ENCODE measurements around the gene VWCE. TPM values are rescaled to one million over a fixed set of nuclear protein-coding genes. Genes with fewer than 3 reads are reported as not detected.

Gene VWCE
- total and polyA plus RNA-seq, 7 donors: 0.23 to 1.4 (median 0.84) TPM

DNA sequence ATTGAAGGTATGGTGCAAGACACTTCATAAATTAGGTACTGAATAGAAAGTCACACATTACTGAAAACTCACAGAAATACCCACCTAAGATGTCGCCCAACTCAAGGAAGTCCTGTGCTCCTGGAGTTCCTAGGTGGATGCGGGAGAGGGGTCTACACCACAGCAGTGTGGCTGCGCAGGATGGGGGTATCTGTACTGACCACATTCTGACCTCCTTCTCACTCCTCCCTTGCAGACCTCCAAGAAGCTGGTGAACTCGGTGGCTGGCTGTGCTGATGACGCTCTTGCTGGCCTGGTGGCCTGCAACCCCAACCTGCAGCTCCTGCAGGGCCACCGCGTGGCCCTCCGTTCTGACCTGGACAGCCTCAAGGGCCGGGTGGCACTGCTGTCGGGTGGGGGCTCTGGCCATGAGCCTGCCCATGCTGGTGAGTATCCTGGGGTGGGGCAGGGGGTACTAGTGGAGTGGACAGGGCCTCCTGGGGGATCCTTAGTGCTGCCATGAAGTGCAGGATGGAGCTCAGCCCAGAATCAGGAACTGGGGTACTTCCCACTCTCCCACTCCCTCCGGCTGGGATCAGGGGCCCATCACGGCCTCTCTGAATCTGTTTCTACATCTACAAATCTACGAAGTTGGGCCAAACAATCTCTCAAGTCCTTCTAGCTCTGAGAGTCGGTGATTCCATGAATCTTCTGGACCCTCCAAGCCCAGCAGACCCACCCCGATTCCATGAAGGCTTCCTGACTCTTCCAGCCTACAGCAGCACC is 42.8 kb upstream of the VWCE start:
- TF ChIP-seq, protein P1, sequence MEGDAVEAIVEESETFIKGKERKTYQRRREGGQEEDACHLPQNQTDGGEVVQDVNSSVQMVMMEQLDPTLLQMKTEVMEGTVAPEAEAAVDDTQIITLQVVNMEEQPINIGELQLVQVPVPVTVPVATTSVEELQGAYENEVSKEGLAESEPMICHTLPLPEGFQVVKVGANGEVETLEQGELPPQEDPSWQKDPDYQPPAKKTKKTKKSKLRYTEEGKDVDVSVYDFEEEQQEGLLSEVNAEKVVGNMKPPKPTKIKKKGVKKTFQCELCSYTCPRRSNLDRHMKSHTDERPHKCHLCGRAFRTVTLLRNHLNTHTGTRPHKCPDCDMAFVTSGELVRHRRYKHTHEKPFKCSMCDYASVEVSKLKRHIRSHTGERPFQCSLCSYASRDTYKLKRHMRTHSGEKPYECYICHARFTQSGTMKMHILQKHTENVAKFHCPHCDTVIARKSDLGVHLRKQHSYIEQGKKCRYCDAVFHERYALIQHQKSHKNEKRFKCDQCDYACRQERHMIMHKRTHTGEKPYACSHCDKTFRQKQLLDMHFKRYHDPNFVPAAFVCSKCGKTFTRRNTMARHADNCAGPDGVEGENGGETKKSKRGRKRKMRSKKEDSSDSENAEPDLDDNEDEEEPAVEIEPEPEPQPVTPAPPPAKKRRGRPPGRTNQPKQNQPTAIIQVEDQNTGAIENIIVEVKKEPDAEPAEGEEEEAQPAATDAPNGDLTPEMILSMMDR (IDR thresholded peaks at IDR 0.05): no peak
- Histone ChIP-seq H3K36me3 (ENCODE audit: insufficient read depth in 1 of 2, low read depth in 1 of 2) (peaks cover 0 to 27% of the 10 kb centered on the region in 2 donors), H3K27ac (no peak overlapping the region), H3K27me3 (ENCODE audit: insufficient read depth in 3 of 3, low read length in 2 of 3) (no peaks in the 10 kb centered on the region), H3K9me3 (no peaks in the 10 kb centered on the region), H3K4me3 (no peak overlapping the region), H3K4me1 (peaks cover 11% of the 10 kb centered on the region)
- intact Hi-C loops (cut with DNase I): loop anchor here in 1 of 2 donors (2.0 kb wide), 1 partner anchor 47 kb away; no protein-coding TSS in a partner anchor
- DNase-seq (no peak), ATAC-seq (no peak)
- 92 to 95% (median 93%) methylated on average over 15 of the region's 15 CpGs for WGBS, 3 donors

DNA sequence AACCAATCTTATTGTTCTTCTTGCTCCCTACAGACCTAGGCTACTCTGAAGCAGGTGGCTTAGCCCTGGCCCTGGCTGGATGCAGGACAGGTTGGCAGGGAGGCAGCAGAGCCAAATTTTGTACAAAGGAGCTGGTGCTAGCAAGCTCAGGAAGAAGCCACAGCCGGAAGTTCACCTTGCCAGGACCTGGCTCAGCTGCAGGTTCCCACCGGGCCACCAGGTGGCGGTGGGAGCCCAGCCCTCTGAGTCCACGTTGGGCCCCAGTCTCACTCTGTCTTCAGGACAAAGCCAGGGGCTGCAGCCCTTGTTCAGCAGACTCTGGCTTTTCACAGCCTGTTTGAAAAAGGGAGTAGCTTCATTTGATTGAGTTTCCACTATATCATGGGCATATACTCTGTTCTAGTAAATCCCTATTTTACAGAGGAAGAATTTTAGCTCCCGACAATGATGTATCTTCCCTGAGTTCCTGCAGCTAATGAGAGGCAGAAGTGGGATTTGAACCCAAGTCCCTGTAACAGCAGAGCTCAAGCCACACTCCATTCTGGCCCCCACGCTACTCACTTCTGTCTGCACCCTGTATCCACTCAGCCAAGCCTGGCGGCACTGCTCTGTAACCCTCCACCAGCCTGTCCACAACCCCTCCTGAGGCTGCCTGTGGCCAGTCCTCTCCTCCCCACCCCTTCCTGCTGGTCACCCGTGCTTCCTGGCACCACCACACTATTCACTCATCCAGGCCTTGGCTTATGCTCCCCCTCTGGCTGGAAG is 41.2 kb upstream of the VWCE start:
- TF ChIP-seq, protein P1 (IDR thresholded peaks at IDR 0.05): peak; percentile 98
- Histone ChIP-seq H3K9me3 (no peaks in the 10 kb centered on the region), H3K4me1 (peaks cover 17% of the 10 kb centered on the region), H3K4me3 (no peak overlapping the region), H3K27me3 (ENCODE audit: insufficient read depth in 3 of 3, low read length in 2 of 3) (no peaks in the 10 kb centered on the region), H3K36me3 (ENCODE audit: insufficient read depth in 1 of 2, low read depth in 1 of 2) (peaks cover 0 to 14% of the 10 kb centered on the region in 2 donors), H3K27ac (peak overlapping the region; percentile 48)
- ATAC-seq (peak; percentile 70 to 76 (median 74)), DNase-seq (peak; percentile 77 to 90)
- intact Hi-C loops (cut with DNase I): loop anchor here (1.0 to 2.0 kb wide), 2 partner anchors 48 to 49 kb away; no protein-coding TSS in a partner anchor
- 31 to 32% (median 31%) methylated on average over 8 of the region's 8 CpGs for WGBS, 3 donors

DNA sequence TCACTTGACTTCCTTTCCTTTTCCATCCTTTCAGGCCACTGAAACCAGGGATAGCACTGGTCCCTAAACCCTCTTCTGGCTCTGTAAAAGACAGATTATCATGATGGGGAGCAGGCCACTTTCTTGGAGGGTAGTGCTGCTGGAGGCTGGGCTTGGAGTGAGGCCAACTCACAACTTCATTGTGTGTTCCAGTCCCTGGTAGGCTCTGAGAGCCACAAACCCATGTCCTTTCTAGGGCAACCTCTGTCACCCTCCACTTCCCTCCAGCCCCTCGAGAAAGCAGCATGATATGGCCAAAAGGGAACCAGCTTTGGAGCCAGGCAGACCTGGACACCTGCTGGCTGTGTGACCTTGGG is 40.2 kb upstream of the VWCE start:
- TF ChIP-seq, protein P1 (IDR thresholded peaks at IDR 0.05): no peak
- Histone ChIP-seq H3K27ac (no peak overlapping the region), H3K4me1 (peaks cover 21% of the 10 kb centered on the region), H3K36me3 (ENCODE audit: insufficient read depth in 1 of 2, low read depth in 1 of 2) (peaks cover 0 to 15% of the 10 kb centered on the region in 2 donors), H3K27me3 (ENCODE audit: insufficient read depth in 3 of 3, low read length in 2 of 3) (no peaks in the 10 kb centered on the region), H3K4me3 (no peak overlapping the region), H3K9me3 (no peaks in the 10 kb centered on the region)
- DNase-seq (no peak), ATAC-seq (no peak)
- intact Hi-C loops (cut with DNase I): no loop called here
- WGBS, 3 donors: 71 to 89% (median 88%) methylated on average over 1 of the region's 1 CpG

DNA sequence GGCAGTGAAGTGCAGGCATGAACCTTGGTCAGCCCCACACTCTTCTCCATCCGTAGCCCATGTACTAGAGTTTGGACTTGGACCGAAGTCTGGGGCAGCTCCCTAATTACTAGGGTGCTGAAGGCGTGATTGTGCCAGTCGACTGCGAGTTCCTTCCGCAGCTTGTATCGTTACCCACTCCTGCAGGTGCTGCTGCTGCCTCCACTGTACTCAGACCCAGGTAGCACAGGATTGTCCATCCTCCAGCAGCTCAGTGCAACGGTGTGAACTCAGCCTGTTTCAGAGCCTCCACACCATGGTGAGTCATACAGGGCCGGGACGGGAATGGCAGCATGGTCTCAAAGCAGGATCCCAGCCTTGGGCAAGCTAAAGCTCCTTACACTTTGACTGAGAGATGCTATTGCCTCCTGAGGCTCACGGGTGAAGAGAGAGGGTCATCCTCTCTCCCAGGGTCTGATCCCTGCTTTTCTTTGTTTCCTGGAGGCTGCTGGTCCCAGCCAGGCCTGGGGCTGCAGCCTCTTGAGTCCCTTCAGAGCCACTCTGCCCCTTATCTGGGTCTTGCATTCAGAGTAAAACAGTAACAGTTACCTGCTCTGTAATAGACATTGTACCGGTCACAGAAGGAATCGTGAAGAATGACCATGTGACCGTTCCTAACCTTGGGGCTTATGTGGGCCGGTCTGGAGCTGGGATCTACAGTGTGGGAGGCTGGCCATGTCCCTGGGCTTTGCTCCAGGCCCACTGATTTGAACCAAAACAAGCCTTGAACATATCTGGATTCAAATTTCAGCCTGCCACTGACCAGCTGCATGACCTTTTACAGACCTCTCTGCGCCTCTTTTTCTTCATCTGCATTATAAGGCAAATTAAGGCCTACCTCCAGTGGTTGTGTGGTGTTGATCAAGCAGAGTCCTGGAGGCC is 39.6 kb upstream of the VWCE start:
- no peak overlapping the region for H3K4me3 ChIP-seq
- H3K36me3 ChIP-seq (ENCODE audit: insufficient read depth in 1 of 2, low read depth in 1 of 2): peaks cover 1 to 22% of the 10 kb centered on the region in 2 donors
- no peaks in the 10 kb centered on the region for H3K27me3 ChIP-seq (ENCODE audit: insufficient read depth in 3 of 3, low read length in 2 of 3)
- intact Hi-C loops (cut with DNase I): no loop called here
- H3K9me3 ChIP-seq: no peaks in the 10 kb centered on the region
- H3K4me1 ChIP-seq: peaks cover 21% of the 10 kb centered on the region
- TF ChIP-seq, protein P1 (IDR thresholded peaks at IDR 0.05): no peak
- no peak overlapping the region for H3K27ac ChIP-seq
- ATAC-seq: no peak
- WGBS, 3 donors: 70 to 79% (median 73%) methylated on average over 16 of the region's 16 CpGs
- DNase-seq: no peak

All from psoas muscle (tissue), 8 donors.